HG03442 (cell line): Measurements from ENCODE around the gene ASTN1.

Experiments
- ATAC-seq: cut with Tn5 transposase; IDR thresholded peaks from one replicate; pipeline ENCODE4 v1.9.1; 2021; ENCODE audit warnings: mild to moderate bottlenecking, moderate library complexity; ENCODE audit not compliant: unreplicated experiment

Gene ASTN1

GRCh38 chr1:176996456-176997090, 167.9 kb downstream of the ASTN1 start:
- ATAC-seq = no peak

- ATAC-seq = no peak
Measured at GRCh38 chr1:176994931-176995596, 169.4 kb downstream of the ASTN1 start.

- ATAC-seq = no peak
Measured at GRCh38 chr1:176993587-176993986, 170.9 kb downstream of the ASTN1 start.

- ATAC-seq = no peak
Measured at GRCh38 chr1:176989754-176990153, 174.8 kb downstream of the ASTN1 start.

- no peak for ATAC-seq
Measured at GRCh38 chr1:176989023-176989422, 175.5 kb downstream of the ASTN1 start.

- ATAC-seq = no peak
Measured at GRCh38 chr1:176987016-176987415, 177.5 kb downstream of the ASTN1 start.

GRCh38 chr1:176983731-176984130, 180.8 kb downstream of the ASTN1 start:
- no peak for ATAC-seq

- ATAC-seq = no peak
Measured at GRCh38 chr1:176976771-176977170, 187.7 kb downstream of the ASTN1 start.

- ATAC-seq = no peak
Measured at GRCh38 chr1:176976225-176976624, 188.3 kb downstream of the ASTN1 start.

GRCh38 chr1:176964687-176965086, 199.8 kb downstream of the ASTN1 start:
- no peak for ATAC-seq

- ATAC-seq = no peak
Measured at GRCh38 chr1:176963181-176963580, 201.3 kb downstream of the ASTN1 start.

GRCh38 chr1:176961678-176962077, 202.8 kb downstream of the ASTN1 start:
- ATAC-seq = no peak

GRCh38 chr1:176959191-176959820, 205.2 kb downstream of the ASTN1 start:
- ATAC-seq = no peak

- ATAC-seq = no peak
Measured at GRCh38 chr1:176957603-176958002, 206.9 kb downstream of the ASTN1 start.

- ATAC-seq = no peak
Measured at GRCh38 chr1:176954242-176954641, 210.3 kb downstream of the ASTN1 start.

GRCh38 chr1:176950736-176951324, 213.7 kb downstream of the ASTN1 start:
- ATAC-seq = no peak

GRCh38 chr1:176949033-176949662, 215.4 kb downstream of the ASTN1 start:
- no peak for ATAC-seq

- no peak for ATAC-seq
Measured at GRCh38 chr1:176944606-176945005, 219.9 kb downstream of the ASTN1 start.

- ATAC-seq = no peak
Measured at GRCh38 chr1:176943783-176944182, 220.7 kb downstream of the ASTN1 start.

GRCh38 chr1:176942346-176942745, 222.2 kb downstream of the ASTN1 start:
- ATAC-seq = no peak

- no peak for ATAC-seq
Measured at GRCh38 chr1:176939993-176940392, 224.5 kb downstream of the ASTN1 start.
